ENCODE data around the gene RNASE8.

RNASE8 gene

DNA sequence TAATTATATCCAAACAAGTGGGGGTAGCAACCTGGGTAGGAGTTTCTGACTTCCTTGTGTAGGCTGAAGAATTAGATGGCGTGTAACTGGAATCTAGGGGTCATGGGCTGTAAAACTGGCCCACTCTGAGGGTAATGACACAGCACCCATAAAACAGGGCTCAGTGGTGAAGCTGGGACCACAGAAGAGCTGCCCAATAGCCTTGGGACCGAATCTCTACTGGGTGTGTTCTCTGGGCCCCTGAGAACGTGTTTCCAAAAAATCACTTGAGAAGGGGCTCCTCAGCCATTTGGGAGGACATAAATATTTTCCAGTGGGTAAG lies 3.7 kb downstream of the RNASE8 start:
- no peak for TF ChIP-seq JUND (IDR thresholded peaks at IDR 0.05; ENCODE audit: low read depth)

DNA sequence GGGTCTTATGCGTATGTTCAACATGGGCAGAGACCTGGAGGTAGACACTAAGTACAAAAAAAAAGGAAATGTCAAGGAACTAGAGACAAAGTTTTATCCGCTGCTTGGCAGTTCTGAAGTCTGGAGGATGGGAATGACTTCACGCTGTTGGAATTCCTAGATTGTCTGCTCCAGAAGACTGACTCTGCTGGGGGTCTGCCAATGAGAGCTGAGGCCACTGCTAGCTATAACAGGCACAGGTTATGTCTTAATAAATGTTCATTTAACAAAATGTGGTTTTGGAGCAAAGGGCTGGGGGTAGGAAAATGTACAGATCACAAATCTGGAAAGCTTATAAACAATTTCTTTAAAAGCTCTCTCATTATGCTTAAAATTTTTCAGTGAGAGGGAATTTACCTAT lies 5.9 kb downstream of the RNASE8 start:
- in situ Hi-C loops (cut with HindIII; ENCODE audit: low pct_unique_long_range_greater_than_20kb, low sequenced_read_pairs), result no loop called here
- TF ChIP-seq JUND (IDR thresholded peaks at IDR 0.05; ENCODE audit: low read depth), result no peak
- no peak for DNase-seq (ENCODE audit: low read depth in 1 of 2, low spot score in 1 of 2)

More for the DNA sequence above, 3.7 kb downstream of the RNASE8 start:
- DNase-seq (ENCODE audit: low read depth in 1 of 2, low spot score in 1 of 2), result no peak
- in situ Hi-C loops (cut with HindIII; ENCODE audit: low pct_unique_long_range_greater_than_20kb, low sequenced_read_pairs), result no loop called here

DNA sequence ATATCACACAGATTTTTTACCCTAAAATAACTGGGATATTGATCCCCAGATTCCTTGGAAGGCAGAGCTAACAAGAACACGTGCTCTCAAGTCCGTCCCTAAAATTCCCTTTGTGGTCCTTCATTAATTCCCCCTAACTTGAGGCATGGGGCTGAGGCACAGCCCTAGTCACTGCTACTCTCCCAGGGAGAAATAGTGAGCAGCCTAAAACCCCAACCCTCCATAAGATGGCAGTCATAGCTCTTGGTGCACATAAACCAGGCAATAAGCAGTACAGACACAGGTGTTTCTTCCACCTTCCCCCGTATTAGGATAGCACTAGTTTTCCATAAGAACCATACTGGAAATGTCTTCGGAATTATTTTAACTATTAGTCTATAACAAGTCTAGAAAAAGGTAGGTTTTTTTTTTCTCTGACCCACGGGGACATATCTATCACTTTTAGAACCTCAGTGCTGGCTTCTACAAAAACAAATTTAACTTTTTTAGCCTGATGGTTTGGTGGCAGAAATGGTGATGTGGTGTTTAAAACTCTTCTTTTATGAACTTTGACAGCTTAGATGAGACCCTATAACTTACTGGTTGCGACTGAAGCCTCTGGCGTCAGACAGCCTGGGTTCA lies 9.4 kb downstream of the RNASE8 start:
- in situ Hi-C loops (cut with HindIII; ENCODE audit: low pct_unique_long_range_greater_than_20kb, low sequenced_read_pairs), result no loop called here
- no peak for TF ChIP-seq JUND (IDR thresholded peaks at IDR 0.05; ENCODE audit: low read depth)
- peak; percentile 53 to 62 for DNase-seq (ENCODE audit: low read depth in 1 of 2, low spot score in 1 of 2)

DNA sequence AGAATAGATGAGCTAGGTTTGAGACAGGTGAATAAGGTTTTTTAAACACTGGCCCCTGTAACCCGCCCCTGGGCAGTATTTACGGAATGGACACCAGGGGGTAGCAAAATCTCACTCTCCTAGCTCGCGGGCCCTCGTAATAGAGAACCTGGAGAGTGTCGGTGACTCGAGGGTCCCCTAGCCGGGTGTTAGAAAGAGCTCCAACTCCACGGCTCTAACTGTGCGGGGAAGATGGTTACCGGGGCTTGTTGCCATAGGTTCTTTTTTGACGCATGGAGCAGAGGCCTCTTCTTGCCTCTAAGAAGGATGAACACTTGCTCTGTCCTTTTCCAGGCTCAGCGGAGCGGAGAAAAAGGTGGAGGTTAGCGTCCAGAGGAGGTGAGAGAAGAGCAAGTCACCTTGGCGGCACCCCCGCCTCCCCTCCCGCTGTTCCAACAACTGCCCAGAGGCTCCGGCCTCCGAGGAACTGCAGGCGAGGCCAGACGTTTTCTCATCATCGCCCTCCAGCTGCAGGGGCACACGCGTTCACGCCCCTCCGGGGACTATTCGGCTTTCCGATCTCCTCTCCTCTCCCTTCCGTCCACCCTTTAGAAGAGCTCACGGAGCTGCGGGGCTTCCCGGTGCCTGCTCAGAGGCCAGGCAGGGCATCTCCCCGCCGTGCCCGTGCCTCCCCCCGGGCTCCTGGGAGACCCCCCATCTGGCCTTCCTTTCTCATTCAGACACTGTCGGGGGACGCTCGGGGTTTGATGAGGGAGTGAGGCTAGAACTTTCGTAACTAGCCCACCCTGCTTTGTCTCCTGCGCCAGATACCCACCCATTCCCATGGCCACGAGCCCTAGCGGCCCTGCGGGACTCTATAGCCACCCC lies 11.1 kb downstream of the RNASE8 start:
- peak; percentile 46 to 57 for DNase-seq (ENCODE audit: low read depth in 1 of 2, low spot score in 1 of 2)
- in situ Hi-C loops (cut with HindIII; ENCODE audit: low pct_unique_long_range_greater_than_20kb, low sequenced_read_pairs), result no loop called here
- TF ChIP-seq JUND (IDR thresholded peaks at IDR 0.05; ENCODE audit: low read depth), result no peak

GRCh38 chr14:21069388-21070082 lies 11.9 kb downstream of the RNASE8 start:
- TF ChIP-seq JUND (IDR thresholded peaks at IDR 0.05; ENCODE audit: low read depth), result no peak
- in situ Hi-C loops (cut with HindIII; ENCODE audit: low pct_unique_long_range_greater_than_20kb, low sequenced_read_pairs), result no loop called here
- DNase-seq (ENCODE audit: low read depth in 1 of 2, low spot score in 1 of 2), result no peak

DNA sequence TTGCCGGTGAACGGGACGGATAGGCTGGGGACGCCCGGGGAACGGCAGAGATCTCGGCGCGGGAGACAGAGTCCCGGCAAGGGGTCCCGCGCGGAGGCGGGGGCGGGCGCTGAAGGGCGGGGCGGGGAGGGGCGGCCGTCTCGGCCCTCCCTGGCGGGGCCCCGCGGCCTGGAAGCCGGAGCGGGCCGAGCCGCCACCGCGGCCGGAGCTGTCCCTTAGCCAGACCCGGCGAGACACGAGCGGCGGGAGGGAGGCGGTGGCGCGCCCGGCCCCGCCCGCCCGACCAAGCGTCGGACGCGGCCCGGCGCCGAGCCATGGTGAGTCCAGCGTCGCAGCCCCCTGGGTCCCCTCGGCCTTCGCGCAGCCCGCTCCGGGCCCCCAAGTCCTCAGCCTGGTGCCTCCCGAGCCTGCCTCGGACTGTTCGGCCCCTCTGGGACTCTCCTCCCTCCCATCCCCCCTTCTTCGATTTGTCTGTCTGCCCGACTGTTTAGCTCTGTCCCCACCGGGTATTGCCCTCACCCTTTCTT lies 12.5 kb downstream of the RNASE8 start, which contains the start of gene ARHGEF40:
Gene ARHGEF40 (plus strand): TSS at position 222 of the 527 bp plus-strand sequence. CDS start 93 bp downstream, at position 315.
- peak; percentile 57 for DNase-seq (ENCODE audit: low read depth in 1 of 2, low spot score in 1 of 2)
- in situ Hi-C loops (cut with HindIII; ENCODE audit: low pct_unique_long_range_greater_than_20kb, low sequenced_read_pairs), result no loop called here
- no peak for TF ChIP-seq JUND (IDR thresholded peaks at IDR 0.05; ENCODE audit: low read depth)

DNA sequence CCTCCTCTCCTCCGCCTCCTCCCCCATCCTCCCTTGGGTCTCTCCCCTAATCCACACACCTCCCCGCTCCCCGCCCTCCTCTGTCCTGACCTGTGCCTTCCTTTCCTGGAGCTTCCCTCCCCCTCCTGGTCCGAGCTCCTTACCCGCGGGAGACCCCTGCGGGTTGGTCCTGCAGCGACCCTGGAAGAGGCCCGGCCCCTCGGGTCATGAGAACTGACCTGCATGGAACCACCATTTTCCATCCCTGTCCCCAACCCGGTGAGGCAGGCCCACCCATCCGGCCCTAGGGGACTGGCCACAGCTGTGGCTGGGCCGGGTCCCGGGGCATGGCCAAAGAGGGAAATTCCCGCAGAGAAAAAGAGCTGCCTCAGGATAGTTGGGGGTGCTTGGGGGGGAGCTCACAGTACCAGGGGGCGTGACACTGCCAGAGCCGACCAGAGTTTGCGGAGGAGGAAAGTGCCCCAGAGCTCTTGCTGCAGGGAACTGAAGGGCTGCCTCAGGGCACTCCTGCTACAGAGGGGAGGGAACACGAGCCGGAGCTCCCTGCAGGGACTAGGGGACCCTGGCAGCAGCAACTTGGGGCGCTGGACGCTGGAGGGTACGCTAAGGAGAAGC lies 13.1 kb downstream of the RNASE8 start:
- DNase-seq (ENCODE audit: low read depth in 1 of 2, low spot score in 1 of 2), result no peak
- TF ChIP-seq JUND (IDR thresholded peaks at IDR 0.05; ENCODE audit: low read depth), result no peak
- in situ Hi-C loops (cut with HindIII; ENCODE audit: low pct_unique_long_range_greater_than_20kb, low sequenced_read_pairs), result no loop called here

DNA sequence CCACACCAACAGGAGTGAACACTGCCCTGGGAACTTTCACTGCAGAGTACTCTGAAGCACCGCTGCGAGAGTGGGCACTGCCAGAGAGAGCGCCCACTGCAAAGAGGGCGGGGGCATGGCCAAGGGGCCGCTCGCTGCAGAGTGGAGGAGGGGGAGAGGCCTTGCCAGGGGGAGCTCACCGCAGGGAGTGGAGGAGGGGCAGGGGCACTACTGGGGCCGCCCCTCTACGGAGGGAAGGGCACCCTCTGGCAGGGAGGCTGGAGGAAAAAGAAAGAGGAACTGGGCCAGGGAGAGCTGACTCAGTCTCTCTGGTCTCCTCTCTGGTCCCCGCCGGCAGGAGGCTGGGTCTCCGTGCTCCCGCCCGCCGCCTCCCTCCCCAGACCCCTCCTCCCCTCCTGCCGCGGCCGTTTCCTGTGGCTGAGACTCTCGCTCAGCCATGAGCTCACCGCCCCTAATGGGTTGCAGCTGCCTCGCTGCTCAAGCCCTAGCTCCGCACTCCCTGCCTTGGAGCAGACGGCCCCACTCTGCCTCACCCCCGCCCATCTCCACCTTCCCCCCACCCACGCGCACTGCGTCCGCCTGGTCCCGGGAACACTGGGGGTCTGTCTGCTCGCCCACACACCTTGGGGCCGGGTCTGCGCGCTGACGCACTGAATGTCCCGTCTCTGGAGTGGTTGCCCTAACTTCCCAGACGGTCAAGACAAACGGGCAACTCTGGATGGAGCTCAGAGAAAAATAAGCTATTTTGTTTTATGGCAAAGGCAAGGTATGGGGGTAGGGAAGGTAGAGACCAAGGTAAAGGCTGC lies 13.8 kb downstream of the RNASE8 start:
- no peak for TF ChIP-seq JUND (IDR thresholded peaks at IDR 0.05; ENCODE audit: low read depth)
- in situ Hi-C loops (cut with HindIII; ENCODE audit: low pct_unique_long_range_greater_than_20kb, low sequenced_read_pairs), result no loop called here
- DNase-seq (ENCODE audit: low read depth in 1 of 2, low spot score in 1 of 2), result no peak

- no peak for TF ChIP-seq JUND (IDR thresholded peaks at IDR 0.05; ENCODE audit: low read depth)
- no peak for DNase-seq (ENCODE audit: low read depth in 1 of 2, low spot score in 1 of 2)
- in situ Hi-C loops (cut with HindIII; ENCODE audit: low pct_unique_long_range_greater_than_20kb, low sequenced_read_pairs), result no loop called here
Observed at GRCh38 chr14:21072031-21072473, 14.4 kb downstream of the RNASE8 start.

DNA sequence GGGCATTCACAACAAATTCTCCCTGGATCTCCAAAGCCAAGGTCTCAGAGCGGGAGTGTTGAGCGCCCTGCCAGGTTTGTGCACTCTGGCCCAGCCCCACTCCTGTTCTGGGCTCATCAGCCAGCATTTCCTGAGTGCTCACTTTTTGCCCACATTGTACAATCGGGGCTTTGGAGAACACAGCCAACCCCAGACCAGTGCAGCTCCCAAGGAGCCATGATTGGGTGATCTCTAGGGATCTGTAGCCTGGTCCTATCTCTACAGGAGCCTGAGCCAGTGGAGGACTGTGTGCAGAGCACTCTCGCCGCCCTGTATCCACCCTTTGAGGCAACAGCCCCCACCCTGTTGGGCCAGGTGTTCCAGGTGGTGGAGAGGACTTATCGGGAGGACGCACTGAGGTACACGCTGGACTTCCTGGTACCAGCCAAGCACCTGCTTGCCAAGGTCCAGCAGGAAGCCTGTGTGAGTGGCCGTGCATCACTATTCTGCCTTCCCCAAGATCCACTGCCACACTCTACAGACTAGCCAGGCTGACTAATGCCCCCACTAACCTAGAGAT lies 15.2 kb downstream of the RNASE8 start:
- no peak for TF ChIP-seq JUND (IDR thresholded peaks at IDR 0.05; ENCODE audit: low read depth)
- no peak for DNase-seq (ENCODE audit: low read depth in 1 of 2, low spot score in 1 of 2)
- in situ Hi-C loops (cut with HindIII; ENCODE audit: low pct_unique_long_range_greater_than_20kb, low sequenced_read_pairs), result no loop called here

GRCh38 chr14:21073921-21074320 lies 16.3 kb downstream of the RNASE8 start:
- no peak for DNase-seq (ENCODE audit: low read depth in 1 of 2, low spot score in 1 of 2)
- in situ Hi-C loops (cut with HindIII; ENCODE audit: low pct_unique_long_range_greater_than_20kb, low sequenced_read_pairs), result no loop called here
- TF ChIP-seq JUND (IDR thresholded peaks at IDR 0.05; ENCODE audit: low read depth), result no peak

Data from T47D (cell line).